Hepatic stellate cell (primary cell): ENCODE data around the gene MYRIP.
"Not testable (repeated sequence)": the region's sequence is repeated elsewhere in the genome, so short reads cannot be mapped to it uniquely, and the experiment has no call there.

Source experiments
- DNase-seq: peaks from one replicate; pipeline ENCODE4 v3.0.0; 2011; ENCODE audit warnings: low spot score

Gene MYRIP

DNA sequence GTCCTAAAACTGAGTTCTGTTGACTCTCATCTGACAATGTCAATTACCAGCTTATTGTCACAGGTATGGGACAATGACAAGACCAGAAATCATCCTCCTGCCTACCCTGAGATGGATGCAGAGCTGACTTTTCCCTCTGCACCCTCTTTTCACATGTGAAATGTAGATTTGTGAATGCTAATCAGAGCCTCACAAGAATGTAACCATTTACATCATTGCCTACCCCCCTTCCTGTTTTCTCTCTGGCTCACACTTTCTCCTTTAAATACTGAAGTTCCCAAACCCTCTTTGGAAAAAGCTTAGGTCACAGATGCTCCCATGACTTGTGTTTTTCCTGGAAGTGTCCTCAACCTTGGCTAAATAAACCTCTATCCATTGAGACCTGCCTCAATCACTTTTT, 228.2 kb downstream of the MYRIP start:
- no peak for DNase-seq

DNA sequence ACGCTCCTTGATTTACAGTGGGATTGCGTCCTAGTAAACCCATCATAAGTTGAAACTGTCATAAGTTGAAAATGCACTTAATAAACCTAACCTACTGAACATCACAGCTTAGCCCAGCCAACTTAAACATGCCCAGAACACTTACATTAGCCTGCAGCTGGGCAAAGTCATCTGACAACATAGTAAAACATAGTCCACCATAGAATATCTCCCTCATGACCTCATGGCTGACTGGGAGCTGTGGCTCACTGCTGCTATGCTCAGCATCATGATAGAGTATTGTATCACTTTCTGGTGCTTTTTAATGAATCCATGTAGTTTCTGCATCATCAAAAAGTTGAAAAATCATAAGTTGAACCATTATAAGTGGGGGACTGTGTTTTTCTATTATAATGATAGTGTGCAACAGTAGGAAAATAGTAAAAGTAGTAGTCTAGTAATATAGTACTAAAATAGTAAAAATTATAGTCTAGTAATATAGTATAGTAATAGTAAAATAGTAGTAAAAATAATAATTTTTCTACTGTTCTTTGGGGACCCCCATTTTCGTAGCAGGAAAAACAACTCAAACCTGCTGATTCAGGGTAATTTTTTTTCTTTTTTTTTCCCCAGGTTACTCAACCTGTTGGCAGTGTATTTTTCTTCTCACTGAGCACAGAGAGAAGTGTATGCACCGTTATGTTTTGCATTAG, 233.5 kb downstream of the MYRIP start:
- DNase-seq = no peak

DNA sequence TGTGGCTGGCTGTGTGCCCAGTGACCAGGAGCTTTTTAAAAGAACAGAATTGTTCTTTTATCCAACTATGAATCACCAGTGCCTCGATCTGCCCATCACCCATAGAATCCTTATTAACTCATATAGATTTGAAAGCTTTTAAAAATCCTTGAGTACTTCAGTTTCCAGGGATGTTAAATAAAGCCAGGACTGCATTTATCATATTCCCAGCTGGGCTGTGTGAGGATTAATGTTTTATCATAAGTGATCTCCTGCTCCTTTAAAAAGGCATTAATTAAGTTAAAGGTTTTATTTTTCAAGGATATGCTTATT, 234.0 kb downstream of the MYRIP start:
- no peak for DNase-seq

DNA sequence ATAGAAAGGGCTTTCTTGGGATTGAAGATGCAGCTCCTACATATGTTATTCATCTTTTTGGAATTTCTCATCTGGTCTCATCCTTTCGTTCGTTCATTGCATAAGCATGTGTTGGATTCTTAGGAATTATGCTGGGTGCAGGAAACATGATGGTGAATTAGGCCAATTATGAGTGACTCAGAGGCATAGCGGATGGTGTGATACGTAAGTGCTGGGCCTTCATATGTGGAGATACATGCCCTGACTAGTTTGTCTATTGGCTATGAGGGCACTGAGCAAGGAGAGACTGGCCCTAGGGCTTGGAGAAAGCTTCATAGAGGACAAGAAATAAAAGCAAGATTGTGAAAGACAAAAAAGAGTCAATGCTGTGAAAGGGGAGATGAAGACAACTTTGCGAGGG, 235.1 kb downstream of the MYRIP start:
- DNase-seq = no peak

DNA sequence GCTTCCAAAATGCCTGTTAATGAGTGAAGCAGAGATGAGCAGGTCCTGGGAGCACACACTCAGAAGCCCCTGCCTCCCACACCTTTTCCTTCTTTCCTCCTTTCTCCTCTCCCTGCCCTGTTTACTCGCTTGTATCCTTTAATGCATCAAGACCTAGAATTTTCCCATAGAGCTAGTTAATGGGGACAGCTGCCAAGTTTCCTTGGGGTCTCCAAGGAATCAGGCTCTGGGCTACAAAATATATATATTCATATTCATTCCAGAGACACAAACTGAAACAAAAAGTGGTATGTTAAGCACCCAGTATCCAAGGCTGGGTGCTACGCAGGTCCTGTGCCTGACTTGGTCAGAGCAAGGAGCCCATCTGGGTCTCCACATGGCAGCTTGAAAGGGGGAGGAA, 235.6 kb downstream of the MYRIP start:
- DNase-seq = no peak

DNA sequence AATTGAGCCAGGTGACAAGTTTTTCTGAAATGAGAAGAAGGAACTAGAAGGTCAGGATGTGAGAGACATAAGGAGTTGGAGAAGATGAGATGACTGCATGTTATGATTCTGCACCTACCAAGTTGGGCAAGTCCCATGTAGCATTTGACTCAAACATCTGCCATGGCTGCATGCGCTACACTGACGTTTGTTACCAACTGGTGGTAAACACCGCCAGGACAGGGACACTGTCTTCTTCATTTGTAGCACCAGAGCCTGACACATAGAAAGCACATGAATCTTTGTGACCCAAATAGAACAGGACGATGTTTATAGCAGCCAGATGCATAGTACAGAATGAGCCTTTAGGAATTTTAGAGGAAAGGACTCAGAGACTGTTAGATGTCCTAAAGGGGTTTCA, 236.7 kb downstream of the MYRIP start:
- no peak for DNase-seq

DNA sequence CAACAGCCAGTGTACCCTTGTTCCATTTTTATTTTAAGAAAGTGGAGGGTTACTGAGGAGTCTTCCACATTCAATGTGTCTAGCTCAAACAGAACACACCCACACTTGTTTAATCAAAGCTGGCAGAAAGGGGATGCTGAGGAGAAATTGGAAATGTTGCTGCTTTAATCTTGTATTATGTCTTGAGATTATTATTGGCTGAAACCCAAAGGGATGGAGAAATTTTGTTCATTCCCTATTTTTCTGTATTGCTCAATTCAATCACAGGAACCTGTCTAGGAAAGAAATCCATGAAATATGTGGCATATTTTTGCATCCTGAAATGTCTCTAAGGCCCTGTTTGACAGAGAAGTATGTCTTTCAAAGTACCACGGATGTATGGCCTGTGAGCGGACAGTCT, 238.0 kb downstream of the MYRIP start:
- DNase-seq = no peak

DNA sequence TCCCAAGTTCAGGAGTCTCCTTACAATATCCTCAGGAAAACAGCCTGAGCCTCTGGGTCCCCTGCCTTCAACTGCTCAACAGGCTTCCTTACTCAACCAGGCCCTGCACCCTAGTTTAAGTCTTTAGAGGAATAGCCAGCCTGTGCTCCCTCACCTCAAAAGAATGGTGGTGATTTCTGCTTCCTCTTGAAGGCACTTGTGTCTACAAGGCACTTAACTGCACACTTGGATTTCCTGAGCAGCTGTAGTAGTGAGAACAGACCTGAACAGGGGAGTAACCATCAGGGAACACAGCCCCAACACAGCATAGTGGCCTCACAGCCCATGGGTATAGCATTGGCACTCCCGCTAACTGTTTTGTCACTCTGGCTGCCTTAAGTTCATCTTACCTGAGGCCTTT, 244.3 kb downstream of the MYRIP start:
- DNase-seq = no peak

DNA sequence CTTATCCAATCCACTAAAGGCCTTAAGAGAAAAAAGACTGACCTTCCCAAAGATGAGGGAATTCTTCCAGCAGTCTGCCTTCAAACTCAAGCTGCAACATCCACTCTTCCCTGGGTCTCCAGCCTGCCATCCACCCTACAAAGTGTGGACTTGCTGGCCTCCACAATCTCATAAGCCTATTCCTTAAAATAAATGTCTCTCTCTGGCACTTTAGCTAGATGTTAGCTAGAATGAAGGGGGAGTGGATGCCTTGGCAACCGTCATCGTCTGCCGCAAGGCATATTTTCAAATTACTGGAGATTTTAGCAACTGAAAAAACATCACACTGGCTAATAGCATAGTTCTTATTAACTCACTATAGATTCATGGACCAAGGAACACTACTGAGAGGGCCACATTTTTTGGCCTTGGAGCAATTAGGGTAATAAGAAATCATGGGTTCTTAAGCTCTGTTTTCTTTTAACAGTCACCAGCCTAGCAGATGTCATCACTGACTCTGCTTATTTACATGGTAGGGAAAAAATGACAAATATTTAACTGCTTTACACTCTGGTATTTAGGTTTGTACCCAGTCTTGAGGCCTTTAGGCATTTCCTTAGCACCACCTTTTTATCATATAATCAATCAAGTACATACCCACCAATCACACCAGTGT, 245.3 kb downstream of the MYRIP start:
- no peak for DNase-seq

DNA sequence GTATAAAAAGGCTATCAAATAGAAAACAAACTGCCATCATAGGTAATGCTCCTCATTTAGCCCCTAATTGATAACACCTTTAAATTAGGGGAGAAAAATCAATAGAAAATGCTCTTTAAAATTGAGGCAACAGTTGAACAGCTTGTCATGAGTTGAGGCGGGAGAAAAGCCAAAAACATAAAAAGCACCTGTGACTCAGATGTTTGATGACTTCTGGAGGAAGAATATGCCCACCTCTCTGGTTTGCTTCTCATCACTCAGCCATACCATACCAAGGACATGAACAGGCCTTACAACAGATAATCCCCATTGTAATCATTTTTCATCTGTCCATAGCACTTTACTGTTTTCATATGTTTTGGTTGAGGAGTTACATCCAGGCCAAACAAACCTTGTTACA, 246.0 kb downstream of the MYRIP start:
- no peak for DNase-seq

DNA sequence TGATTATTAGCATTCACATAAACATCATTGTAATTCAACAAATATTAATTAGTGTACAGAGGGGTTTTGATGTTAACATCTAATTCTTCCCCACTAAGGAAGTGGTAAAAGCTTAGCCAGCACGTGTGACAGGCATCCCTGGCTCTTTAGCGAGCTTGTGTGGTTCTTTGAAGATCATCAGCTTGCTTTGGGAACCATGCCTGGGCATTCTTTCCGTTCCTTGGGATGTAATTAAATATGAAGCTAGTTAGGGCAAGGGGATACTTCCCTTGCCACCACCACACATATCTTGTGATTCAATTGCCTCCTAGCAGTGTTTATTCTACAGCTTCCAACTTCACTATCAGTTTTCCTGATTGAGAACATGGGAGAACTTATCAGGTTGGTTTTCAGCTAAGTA, 246.5 kb downstream of the MYRIP start:
- no peak for DNase-seq

DNA sequence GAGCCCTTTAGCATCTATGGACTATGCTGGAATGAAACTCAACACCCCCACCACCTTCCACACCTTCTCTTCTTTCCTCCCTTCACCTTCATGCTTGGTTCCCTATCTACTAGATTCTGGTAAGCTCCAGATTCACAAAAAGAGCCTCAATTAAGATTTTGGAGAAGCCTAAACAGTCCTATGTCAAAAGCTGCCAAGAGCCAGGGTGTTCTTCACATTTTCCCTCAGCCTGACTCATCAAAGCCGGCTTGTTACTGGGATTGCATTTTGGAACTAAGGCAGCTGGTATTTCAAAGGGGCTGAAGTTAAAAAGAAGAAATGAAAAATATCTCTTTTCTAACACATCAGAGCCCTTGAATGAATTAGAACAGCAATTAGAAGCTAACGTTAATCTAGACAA, 247.7 kb downstream of the MYRIP start:
- DNase-seq = no peak

DNA sequence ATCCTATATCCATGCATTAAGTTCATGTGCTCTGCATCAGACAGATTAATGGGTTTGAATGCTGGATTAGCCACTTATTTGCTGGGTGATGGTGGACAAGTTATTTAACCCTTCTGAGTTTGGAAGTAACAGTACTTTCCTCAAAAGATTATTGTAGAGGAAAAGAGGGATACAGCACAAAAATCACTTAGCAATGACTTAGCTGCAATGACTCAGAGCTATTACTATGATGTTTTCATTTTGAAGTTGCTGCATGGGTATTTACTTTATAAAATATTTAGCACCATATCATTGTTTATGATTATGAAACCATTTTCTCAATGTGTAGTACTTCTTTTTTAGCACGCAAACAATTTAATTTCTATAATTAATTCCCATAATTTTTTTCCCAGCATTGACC, 248.4 kb downstream of the MYRIP start:
- no peak for DNase-seq

DNA sequence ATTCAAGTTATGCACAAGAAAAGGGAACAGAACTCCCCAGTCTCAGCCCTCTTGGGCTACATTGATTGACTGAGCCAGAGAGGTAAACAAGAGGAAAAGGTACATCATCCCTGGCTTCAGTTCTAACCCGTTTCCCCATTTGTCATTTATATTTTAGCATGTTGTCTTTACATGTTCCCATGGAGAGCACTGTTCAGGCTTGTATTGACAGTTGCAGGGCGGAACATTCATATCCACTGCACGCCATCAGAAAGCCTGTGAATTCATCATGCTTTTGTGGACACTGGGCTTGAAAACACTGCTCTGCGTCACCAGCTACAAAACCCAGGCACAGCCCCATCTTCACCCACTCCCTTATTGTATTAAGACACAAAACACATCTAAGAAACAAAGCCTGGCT, 259.2 kb downstream of the MYRIP start:
- no peak for DNase-seq

DNA sequence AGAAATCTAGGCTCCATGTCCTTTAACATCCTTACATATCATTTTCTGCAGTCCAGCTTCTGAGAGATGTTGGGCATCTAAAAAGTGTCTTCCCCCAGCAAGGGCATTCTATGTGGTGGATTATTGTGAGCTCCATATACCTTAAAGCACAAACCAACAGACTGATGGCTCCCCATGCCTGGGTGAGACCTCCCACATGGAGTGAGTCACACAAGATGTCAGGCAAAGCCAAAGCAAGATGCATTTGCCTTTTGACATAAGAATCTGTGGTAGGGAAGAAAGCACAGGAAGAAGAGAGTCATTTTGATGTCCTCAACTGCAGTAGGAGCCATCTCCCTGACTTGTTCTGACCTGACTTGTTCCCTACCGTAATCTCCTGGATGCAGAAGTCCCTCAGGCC, 261.4 kb downstream of the MYRIP start:
- DNase-seq = no peak

DNA sequence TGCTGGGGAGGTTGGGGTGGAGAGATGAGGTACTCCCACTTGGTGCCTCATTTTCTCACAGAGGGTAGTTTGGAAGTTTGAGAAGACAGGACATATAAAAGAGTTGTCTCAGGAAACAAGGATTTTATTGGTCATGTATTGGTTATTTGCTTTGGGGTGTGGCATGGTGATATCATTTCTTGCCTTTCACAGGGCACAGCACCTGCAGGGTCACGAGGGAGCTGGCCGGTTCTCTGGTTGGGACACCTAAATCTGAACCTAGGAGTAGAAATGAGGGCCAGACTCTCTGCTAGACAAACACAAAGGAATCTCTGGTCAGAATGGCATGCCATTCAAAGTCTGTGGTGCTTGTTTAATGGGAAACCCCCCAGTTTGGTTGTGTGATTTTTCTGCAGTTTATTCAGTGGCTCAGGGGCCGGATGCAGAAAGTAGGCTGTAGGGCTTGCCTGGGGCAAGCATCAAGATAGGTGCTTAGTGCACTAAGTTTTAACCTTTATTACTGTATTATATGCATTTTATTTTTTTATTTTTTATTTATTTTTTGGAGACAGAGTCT, 262.4 kb downstream of the MYRIP start:
- no peak for DNase-seq

DNA sequence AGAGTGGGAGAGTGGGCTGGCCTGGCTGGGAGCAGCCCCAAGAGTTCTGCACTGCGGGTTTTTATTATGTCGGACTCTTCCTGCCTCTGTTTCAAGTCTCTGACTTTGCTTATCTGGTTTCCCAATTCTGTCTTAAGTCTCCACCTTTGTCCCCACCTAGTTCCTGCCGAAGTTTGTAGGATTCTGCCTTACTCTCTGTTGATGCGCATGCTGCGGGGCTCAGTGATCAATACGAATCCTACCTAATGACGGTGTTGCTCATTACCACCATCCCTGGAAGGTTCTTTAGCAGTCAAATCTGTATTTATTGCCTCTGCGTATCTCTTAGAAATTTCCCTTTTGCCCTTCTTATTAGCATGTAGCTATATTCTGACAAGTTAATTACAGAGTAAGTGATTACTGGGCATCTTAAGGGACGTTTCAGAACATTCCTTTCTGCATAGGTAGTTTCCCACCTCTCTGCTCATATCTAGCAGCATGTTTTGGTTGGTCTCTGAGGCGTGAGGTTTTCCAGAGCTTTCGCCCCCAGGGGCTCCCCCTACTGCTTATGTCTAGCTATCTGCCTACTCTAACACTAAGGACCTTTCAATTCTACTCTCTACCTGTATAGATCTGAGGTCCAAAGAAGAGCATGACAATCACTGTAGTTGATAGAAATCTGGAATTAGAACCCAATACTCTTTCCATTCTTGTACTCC, 264.1 kb downstream of the MYRIP start:
- no peak for DNase-seq

DNA sequence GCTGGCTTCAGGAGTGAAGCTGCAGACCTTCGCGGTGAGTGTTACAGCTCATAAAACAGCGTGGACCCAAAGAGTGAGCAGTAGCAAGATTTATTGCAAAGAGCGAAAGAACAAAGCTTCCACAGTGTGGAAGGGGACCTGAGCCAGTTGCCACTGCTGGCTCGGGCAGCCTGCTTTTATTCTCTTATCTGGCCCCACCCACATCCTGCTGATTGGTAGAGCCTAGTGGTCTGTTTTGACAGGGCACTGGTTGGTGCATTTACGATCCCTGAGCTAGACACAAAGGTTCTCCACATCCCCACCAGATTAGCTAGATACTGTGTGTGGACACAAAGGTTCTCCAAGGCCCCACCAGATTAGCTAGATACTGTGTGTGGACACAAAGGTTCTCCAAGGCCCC, 267.7 kb downstream of the MYRIP start:
- not testable (repeated sequence) for DNase-seq

DNA sequence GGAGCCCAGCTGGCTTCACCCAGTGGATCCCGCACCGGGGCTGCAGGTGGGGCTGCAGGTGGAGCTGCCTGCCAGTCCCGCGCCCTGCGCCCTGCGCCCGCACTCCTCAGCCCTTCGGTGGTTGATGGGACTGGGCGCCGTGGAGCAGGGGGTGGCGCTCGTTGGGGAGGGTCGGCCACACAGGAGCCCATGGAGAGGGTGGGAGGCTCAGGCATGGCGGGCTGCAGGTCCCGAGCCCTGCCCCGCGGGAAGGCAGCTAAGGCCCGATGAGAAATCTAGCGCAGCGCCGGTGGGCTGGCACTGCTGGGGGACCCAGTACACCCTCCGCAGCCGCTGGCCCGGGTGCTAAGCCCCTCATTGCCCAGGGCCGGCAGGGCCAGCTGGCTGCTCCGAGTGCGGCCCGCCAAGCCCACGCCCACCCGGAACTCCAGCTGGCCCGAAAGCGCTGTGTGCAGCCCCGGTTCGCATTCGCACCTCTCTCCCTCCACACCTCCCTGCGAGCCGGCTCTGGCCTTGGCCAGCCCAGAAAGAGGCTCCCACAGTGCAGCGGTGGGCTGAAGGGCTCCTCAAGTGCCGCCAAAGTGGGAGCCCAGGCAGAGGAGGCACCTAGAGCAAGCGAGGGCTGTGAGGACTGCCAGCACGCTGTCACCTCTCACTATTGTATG, 268.6 kb downstream of the MYRIP start:
- DNase-seq = not testable (repeated sequence)

DNA sequence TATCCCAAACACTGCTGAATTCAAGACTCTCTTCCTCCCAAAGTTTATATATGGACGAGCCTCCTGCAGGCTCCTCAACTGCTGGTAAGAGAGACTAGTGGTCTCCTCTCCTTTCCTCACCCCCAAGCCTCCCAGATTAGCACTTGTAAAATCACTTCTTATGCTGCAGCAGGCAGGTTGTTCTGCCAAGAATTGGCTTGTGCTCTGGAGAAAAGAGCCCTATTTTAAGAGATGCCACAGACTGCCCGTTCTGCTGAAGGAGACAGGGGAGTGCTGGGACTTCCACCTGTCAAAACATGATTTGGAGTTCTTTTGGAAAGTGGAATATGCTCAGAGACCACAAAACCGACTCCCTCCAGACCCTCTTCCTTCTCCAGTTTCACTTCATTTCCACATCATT, 269.2 kb downstream of the MYRIP start:
- no peak for DNase-seq

DNA sequence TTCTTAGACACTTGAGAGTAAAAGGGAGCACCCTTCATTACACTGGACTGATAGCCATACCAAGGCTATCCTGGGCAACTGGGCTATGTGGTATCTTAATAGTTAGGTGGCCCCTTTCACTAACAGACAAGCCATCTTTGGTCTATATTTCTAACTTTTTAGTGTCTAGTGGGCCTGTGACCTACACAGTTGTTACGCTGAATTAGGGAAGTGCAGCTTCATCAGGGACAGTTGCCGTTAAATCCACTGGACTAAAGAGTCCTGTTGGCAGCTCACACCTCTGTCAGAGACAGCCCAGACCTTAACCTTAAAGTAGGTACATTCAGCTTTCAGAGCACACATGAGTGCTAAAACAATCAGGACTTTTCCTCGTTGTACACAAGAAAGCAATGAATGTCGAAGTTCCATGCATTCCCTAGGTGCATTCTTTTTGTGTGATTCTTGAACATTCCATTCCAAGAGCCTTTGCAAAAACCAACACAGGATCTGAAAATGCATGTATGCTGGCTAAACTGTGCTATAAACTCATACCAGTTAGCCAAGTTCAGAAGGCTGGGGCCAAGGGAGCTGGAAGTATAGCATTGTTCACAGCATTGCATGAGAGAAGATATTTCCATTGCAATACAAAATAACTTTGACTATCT, 269.9 kb downstream of the MYRIP start:
- DNase-seq = peak; percentile 4

DNA sequence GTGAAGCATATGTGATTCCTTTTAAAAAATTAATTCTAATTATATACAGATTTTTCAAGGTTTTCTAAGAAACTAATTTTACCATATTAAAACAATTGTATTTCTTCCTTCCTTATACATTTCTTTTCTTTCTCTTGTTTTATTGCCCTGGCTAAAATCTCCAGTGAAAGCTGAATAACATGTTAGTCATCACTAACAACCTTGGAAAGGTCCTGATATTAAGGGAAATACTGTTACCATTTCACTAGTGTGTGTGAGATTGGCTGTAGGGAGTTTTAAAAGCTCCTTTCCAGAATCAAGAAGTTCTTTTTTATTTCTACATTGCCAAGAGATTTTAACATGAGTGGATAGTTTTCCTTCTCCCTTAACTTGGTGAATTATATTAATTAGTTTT, 270.4 kb downstream of the MYRIP start:
- no peak for DNase-seq
